Left lobe of liver (tissue), 2 donors: Measurements from ENCODE around the gene ELOVL6. TPM values are rescaled to one million over a fixed set of nuclear protein-coding genes. Genes with fewer than 3 reads are reported as not detected.
"Not testable (repeated sequence)": the region's sequence is repeated elsewhere in the genome, so short reads cannot be mapped to it uniquely, and the experiment has no call there.

Experiments used
- ATAC-seq: fragments of 200-7000 bp; cut with Tn5 transposase; one replicate; pipeline ENCODE4 v1.9.1; 2020; ENCODE audit warnings: mild to moderate bottlenecking, moderate library complexity
- DNase-seq: peaks from one replicate; pipeline ENCODE4 v3.0.0-alpha.2; 2020; ENCODE audit warnings: low spot score
- total RNA-seq: library from RNA; stranded (reverse); gene quantifications from one replicate; pipeline ENCODE4 v1.2.1, GENCODE V29; 2021
- donor health status: DM: no; HTN: no; CAD: no; lungs with moderate emphysema.
- donor health status: DM: no; HTN: yes; CAD: no.

Gene ELOVL6
- total RNA-seq, 1 donor from 2014 or later = 35.0 TPM

DNA sequence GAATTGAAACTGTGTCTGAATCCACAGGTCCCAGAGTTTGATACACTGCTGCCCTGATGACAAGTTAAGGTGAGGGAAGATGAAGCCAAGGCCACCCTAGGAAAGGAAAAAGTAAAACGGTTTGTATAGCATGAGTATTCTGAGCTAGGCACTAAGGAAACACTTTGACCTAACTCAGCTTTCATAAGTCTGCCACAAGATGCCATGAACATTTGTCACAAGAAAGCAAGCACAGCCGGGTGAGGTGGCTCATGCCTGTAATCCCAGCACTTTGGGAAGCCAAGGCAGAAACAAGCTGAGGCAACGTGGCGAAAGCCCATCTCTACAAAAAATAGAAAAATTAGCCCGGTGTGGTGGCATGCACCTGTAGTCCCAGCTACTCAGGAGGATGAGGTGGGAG, 34.2 kb downstream of the ELOVL6 start:
- DNase-seq = no peak
- no peak for ATAC-seq

DNA sequence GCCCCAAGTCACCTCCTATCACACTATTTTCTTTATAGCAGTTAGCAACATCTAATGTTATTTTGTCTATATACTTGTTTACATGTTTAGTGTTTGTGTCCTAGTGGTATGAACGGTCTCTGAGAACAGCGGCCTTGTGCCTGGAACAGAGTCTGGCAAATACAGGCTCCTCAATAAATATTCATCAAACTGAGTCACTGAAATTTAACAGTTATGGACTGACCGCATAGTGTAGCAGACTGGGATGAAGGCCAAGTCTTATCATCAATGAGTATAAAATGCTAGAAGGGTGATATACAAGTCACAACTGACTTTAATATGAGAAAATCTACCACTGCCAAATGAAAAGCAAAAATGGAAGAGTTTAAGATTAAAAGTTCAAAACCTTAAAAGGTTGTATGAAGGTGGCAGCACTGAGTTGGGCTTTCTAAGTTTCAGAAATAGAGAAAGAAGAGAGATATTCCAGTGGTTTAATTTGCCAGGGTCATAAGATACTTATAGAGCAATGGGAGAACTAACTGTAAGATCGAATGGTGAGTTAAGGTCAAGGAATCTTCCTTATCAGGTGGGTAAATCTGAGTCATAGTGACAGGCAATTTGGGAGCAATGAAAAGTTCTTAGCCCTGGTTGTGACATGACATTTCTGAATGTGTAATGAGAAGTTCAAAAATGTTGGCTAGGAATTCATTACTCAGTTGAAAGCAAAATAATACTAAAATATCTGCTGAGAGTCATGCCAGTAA, 34.9 kb downstream of the ELOVL6 start:
- DNase-seq (no peak), ATAC-seq (no peak)

DNA sequence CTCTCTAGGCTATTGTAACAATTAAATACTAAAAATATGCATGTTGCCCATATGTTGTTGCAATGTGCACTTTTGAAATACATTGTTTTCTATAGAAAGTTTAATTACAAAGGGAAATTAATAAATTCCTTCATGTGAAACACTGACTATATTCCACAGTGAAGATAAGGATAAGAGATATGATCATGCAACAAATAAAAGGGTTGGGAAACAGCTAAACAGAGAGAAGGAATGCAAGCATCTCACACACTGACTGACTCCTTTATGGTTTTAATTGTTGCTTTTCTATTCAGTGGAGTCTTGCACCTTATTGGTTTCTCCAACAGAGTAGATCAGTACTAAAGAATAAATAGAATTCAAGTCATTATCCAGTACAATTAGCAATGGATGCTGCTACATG, 37.8 kb downstream of the ELOVL6 start:
- ATAC-seq = no peak
- no peak for DNase-seq

DNA sequence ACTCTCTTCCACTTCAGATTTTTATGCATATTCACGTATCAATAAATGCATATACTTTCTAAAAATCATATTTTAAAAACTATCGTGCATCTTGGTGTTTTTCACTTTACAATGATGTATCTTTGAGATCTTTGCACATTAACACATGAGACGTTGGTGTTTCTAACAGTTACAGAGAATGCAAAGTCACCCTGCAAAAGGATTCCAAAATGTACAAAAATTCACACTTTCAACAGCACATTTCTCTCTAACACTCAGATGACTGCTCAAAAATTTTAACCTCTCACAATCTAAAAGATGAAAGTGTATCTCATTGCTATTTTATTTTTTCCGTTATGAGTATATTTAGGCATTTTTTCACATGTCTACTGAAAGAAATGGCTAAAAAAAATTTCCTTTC, 38.9 kb downstream of the ELOVL6 start:
- DNase-seq (no peak), ATAC-seq (no peak)

DNA sequence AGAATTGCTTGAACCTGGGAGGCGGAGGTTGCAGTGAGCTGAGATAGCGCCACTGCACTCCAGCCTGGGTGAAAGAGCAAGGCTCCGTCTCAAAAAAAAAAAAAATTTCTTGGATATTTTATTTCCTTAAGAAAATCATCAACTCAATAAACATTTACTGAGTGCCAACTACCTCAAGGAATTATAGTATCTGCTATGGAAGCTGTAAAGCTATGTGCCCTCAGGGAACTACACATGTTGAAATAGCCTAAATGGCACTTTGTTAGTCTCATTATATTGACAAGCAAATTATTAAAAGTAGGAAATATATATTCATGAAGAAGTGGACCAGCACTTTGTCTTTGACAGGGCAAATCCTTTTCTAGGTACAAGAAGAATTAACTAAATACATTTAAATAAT, 40.8 kb downstream of the ELOVL6 start:
- ATAC-seq = no peak
- no peak for DNase-seq

DNA sequence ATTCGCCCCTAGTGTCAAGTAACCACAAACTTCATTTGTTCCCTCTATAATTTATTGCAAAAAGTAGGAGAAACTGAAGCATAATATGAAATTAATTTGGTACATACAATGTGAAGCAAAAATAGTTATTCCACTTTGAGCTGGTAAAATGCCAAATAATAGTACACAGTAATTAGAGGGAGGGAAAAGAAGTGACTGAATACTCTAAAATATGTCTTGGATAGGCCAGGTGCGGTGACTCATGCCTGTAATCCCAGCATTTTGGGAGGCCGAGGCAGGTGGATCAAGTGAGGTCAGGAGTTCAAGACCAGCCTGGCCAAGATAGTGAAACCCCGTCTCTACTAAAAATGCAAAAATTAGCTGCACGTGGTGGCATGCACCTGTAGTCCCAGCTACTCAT, 41.2 kb downstream of the ELOVL6 start:
- not testable (repeated sequence) for ATAC-seq, DNase-seq

DNA sequence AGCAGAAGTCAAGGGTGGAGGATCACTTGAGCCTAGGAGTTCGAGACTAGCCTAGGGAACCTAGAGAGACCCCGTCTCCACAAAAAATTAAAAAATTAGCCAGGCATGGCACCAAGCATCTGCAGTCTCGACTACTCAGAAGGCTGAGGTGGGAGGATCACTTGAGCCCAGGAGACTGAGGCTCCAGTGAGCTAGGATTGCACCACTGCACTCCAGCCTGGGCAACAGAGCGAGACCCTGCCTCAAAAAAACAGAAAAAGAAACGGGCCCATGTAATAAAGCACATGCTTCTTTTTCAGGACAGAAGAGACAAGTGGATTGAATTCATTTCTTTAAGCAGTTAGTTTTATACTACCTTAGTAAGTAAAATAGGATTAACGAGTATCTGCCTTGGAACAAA, 42.0 kb downstream of the ELOVL6 start:
- DNase-seq = no peak
- ATAC-seq = no peak

DNA sequence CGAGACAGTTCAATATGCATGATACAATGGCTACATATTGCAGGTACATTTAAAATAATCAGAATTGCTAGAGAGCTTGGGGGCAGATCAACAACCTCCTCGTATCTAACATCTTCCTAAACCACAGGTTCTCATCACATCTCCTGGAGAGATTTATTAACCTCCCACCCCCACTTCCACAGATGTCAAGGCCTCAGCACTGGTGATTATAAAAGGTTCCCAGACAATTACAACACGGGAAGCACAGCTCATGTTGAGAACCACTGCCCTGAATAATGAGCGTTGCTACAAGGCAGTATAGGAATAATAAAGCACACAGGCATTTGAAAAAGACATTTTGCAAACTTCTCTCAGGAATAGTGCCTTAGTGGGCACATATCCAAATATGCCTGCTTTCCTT, 42.8 kb downstream of the ELOVL6 start:
- no peak for ATAC-seq

DNA sequence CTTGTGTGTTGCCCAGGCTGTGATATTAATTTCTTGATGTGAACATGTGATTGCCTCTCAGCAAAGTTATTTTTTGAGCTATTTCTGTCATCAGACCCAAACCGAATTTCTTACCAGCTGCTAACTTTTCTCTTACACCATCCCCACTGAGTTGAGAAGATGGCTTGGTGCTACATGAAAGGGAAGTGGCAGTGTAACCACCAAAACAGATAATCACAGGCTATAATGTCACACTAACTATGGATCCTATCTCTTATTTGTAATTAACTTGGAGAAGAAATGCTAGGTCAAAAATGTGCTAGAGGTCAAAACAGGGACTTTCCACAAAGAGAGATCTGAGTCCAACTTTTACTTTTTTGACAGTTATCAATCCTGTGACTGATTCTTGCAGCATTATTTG, 43.8 kb downstream of the ELOVL6 start:
- ATAC-seq = no peak
- no peak for DNase-seq

More for the DNA sequence above, 42.8 kb downstream of the ELOVL6 start:
- DNase-seq = no peak

DNA sequence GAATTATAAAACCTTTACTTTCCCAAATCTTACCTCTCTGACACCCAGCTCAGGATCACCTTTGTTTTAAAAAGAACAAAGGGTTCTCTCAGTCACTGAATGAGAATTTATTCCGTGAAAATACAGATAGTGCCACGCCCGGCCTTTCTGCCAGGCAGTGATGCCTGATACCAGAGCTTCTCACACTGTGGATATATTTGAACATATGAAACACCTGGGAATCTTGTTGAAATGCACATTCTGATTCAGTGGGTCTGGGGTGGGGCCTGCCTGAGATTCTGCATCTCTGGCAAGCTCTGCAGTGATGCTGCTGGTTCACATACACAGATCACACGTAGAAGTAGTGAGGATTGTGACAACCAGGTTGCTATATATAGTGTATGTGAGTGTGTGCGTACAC, 46.0 kb downstream of the ELOVL6 start:
- DNase-seq = no peak
- no peak for ATAC-seq

DNA sequence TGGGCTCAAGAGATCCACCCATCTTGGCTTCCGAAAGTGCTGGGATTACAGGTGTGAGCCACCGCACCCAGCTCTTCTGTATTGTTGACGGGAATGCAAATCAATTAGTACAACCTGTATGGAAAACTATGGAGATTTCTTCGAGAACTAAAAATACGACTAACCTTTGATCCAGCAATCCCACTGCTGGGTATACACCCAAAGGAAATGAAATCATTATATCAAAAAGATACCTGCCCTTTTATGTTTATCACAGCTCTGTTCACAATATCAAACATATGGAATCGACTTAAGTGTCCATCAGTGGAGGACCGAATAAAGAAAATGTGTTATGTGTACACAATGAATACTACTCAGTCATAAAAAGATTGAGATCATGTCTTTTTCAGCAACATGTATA, 49.3 kb downstream of the ELOVL6 start:
- ATAC-seq (no peak), DNase-seq (no peak)

DNA sequence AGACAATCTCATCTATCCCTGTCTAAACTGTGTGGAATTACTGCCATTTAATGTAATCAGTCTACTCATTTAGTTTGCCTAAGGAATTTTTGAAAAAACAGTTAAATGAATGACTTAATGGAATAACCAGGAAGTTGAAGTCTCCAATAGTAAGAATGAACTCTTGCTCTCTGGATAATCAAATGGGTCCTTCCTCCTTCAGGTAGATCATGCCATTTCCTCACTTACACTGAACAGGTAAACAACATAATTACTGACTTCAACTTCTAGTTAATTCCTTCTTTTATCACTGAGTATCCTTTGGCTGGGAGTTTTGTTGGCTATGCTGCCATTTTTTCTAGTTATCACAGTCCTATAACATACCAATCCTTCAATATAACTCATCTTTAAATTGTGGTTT, 56.0 kb downstream of the ELOVL6 start:
- DNase-seq (no peak), ATAC-seq (no peak)

DNA sequence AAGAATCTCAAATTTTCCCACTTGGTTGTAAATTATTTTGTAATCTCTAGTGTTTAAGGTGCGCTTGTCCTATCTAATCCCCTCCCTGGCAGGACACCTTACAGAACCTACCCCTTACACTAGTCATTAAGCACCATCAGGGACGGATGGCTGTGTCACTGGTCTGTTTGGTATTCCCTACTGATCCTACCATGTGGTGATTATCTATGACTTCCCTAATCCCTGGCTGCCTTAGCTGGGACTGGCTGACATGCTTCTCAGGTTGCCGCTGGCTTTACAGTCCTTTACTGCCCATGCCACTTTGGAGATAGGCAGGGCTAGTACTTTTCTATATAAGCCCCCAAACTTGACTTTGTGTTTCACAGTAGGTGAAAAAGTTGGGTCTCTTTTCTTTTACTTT, 58.6 kb downstream of the ELOVL6 start:
- DNase-seq (no peak), ATAC-seq (peak; percentile 35)

DNA sequence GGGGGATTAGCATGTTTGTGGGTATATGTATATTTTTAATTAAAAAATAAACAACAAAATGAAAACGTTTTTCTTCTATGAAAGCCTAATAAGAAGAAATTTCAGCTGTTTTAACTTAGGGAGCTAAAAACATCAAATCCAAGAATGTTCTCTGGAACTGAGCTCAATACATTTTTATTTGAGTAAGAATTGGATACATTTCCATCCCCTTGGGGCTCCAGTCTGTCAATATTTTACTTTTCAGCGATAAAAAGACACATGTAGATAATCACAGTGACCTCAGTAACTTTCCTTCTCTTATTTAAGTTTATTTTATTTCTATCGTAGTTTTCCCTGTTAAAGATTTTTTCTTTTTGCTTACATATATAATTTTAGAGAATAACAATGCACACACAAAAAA, 59.3 kb downstream of the ELOVL6 start:
- DNase-seq (no peak), ATAC-seq (no peak)

DNA sequence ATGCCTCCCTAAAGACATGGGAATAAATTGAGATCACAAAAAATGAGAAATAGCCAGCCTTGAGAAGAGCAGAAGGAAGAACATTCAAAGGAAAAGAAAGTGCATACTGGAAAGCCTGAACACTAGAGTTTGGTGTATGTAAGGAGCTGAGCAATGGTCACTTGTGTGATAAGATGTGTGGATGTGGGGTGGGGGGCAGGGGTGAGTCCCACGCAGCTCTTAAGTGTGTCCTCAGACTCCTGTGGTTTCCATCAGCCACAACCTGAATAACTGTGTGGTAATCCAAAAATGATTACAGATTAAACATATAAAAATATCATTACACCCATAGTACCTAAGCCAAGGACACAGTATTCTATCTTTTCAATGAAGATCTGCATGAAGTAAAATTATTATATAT, 59.9 kb downstream of the ELOVL6 start:
- DNase-seq (no peak), ATAC-seq (no peak)

DNA sequence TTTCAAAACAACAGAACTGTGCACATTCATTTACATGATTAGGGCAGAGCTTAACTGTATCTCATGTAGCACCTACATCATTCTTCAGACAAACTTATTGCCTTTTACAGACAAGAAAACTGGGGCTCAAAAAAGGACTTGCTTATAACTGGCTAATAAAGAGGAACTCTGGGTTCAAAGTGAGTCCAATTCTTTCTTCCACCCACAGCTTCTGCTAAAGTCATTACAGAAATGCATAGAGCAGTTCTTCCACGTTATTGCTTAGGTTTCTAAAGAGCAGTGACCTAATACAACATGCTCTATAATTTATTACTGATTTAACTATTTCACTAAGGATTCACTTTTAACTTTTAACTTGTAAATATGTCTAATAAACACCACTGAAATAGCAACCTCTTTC, 60.6 kb downstream of the ELOVL6 start:
- ATAC-seq = no peak
- DNase-seq = no peak

DNA sequence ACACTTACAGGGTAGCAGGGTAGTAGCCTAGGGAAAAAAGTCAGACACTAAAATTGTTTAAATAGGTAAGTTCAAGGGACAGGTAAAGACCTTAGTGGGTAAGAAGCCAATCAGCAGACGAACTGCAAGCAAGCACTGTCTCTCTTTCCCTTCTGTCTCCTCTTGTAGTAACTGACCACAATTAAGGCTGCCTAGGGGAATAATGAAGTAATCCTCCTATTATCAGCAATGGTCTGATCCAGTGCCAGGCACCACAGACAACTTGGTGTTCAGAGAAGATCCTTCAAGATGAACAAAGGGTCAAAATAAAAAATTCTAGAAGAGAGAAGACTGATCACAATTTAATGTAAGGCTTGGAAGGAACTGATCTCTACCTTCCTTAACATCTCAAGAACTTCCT, 62.9 kb downstream of the ELOVL6 start:
- DNase-seq = no peak
- ATAC-seq = no peak

DNA sequence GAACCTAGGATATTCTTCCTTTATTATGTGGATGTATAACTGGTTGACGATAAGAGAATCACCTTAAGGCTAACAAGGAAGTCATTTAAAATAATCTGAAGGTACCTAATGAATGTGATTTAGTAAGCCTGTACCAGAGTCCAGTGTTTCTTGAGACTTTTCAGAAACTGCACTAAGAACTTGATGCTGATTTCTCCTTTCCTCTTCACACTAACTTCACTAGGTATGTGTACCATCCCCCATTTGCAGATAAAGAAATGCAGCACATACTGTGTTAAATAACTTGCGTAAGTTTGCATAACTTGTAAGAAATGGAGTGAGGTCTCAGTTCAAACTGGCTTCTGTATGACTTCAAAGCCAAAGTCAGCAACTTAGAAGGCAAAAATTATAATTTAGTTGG, 63.3 kb downstream of the ELOVL6 start:
- DNase-seq (no peak), ATAC-seq (no peak)

DNA sequence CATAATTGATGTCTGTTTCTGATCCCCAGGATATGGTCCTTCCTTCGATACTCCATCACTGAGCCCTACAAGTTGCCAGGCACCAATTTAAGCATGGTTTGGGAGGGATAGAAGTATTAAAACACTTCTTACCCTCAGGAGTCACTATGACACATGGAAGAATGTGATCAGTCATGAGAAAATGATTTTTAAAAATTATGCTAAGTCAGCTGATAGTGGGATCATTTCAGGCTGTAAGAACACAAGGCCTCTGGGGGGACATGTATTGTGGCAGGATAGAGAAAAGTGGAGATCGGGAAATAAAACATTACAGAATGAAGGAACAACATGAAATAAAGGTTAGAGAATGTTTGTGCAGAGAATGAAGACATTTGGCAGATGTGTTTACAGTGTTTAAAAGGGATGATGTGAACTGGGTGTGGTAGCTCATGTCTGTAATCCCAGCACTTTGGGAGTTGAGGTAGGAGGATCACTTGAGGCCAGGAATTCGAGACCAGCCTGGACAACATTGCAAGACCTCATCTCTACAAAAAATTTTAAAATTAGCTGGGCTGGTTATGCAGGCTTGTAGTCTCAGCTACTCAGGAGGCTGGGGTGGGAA, 64.0 kb downstream of the ELOVL6 start:
- no peak for DNase-seq
- ATAC-seq = no peak

DNA sequence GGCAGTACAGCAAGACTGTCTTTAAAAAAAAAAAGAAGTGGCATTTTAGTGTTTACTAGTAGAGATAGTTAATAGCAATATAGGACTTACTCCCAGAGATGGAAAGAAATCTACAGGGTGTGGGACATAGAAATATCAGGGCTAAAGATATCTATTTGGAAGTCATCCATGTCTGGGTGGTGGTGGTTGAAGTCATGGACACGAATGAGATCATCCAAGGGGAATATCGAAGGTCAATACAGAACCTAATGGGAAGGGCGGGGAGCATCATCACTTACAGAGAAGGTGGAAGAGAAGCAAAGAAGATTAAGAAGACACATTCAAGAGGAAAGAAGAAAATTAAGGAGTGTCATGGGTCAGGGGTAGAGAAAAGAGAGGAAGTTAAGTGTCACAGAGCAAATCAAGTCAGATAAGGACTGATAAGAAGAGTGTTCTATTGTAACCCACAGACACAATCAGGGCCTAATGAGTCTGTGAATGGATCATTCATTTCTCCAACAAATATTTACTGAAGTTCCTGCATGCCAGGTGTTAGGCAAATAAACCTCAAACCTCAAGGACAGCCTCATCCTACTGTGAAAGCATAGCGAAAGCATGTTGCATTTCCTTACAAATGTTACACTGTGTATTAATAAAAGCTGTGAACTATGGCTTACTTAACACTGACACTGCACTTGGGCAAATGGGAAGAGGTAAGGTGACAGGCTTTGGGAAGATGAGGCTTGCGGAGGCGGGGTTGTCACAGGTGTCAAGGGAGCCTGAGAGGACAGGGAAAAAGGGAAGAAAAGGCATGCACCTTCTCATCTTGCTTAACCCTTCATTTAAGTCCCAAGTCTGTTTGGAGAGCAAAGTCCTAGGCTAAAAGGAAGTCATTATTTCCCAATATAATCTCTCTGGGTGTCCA, 65.3 kb downstream of the ELOVL6 start:
- peak; percentile 47 for ATAC-seq
- no peak for DNase-seq

DNA sequence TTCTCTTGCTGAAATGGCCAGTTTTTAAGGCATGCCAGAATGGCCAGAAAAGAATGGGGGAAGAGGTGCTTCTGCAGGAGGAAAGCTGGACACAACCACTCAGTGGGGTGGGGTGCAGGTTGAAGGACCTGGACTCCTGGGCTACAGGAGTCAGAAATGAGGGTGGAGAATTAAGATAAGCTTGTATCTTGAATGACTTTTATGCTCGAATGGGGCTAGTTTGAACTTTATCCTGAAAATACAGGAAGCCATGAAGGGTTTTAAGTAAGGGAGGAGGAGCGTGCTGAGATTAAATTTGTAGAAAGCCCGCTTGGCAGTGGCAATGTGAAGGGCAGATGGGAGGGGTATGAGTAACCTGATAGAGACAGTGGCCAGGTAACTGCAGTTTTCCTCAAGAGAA, 66.5 kb downstream of the ELOVL6 start:
- no peak for ATAC-seq
- DNase-seq = no peak
